Dendritic cell treated with granulocyte-macrophage colony-stimulating factor and Interleukin-4, amounts not matched to agents 40 ng/mL and 50 ng/mL, for 4 days (primary cell): ENCODE measurements around the gene TRIM31.

Source experiments
- H3K27ac Mint-ChIP-seq: one replicate; pipeline ENCODE4 v1.8.0; 2022; ENCODE audit warnings: mild to moderate bottlenecking, mixed read lengths
- H3K27me3 Mint-ChIP-seq: one replicate; pipeline ENCODE4 v1.8.0; 2022; ENCODE audit warnings: mild to moderate bottlenecking, mixed read lengths
- H3K36me3 Mint-ChIP-seq: one replicate; pipeline ENCODE4 v1.8.0; 2022; ENCODE audit warnings: low read depth, mixed read lengths
- H3K4me1 Mint-ChIP-seq: one replicate; pipeline ENCODE4 v1.8.0; 2022; ENCODE audit warnings: low read depth, mixed read lengths
- H3K4me3 Mint-ChIP-seq: one replicate; pipeline ENCODE4 v1.8.0; 2022; ENCODE audit warnings: mild to moderate bottlenecking, moderate library complexity, mixed read lengths
- H3K9me3 Mint-ChIP-seq: one replicate; pipeline ENCODE4 v1.8.0; 2022; ENCODE audit warnings: mixed read lengths
- intact Hi-C: fragments of 100-400 bp; cut with micrococcal nuclease; formaldehyde crosslinking; loops from one replicate; pipeline ENCODE4 v1.15.0; 2022

TRIM31 gene

DNA sequence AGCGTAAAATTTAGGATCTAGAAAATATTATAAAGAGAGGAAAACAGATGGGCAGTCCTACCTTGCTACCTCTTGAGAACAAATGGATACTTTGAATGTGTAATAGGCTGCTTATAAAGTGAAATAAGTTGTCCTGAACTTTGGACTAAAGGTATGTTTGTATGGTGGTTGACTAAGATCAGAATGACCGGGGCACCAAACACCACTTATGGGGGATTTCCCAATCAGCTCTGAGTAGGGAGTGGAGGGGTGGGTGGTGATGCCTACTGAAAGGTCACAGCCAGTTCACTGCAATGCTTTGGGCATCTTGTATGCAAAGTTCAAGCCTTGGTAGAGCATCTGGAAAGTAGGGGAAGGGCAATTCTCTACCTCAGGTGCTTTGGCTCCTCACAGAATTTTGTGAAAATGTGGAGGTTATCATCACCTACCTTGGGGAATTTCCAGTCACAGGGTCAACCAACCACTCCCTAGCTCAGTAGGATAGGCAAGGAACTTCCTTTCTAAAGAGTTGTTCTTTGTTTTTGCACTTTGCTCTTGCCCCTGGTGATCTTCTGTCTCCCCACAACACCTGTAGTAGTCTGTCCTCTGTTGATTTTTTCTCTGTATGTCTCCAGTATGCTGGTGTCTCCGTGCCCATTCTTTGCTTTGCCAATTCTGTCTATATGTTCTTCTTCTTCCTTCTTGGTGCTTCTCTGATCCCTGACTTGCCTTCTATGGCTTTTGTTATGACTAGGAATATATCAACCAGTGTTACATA is at the start of gene TRIM31:
Gene TRIM31, minus strand, starts transcription at position 88 of the 757 bp plus-strand sequence. CDS start 285 bp downstream, outside the sequence.
- no peaks in the 10 kb centered on the region for H3K36me3 Mint-ChIP-seq
- no peak within 1 kb of the TSS for H3K27ac Mint-ChIP-seq
- H3K4me1 Mint-ChIP-seq, result peaks cover 21% of the 10 kb centered on the region
- peaks cover 56% of the 10 kb centered on the region for H3K27me3 Mint-ChIP-seq
- H3K4me3 Mint-ChIP-seq, result no peak within 1 kb of the TSS
- intact Hi-C loops, result no loop called here
- H3K9me3 Mint-ChIP-seq, result no peaks in the 10 kb centered on the region

GRCh38 chr6:30162265-30163089 is 49.6 kb upstream of the TRIM31 start:
- H3K36me3 Mint-ChIP-seq, result no peaks in the 10 kb centered on the region
- intact Hi-C loops, result no loop called here
- no peaks in the 10 kb centered on the region for H3K9me3 Mint-ChIP-seq
- H3K27me3 Mint-ChIP-seq, result peaks cover 15% of the 10 kb centered on the region
- no peak overlapping the region for H3K4me3 Mint-ChIP-seq
- peaks cover 33% of the 10 kb centered on the region for H3K4me1 Mint-ChIP-seq
- no peak overlapping the region for H3K27ac Mint-ChIP-seq

DNA sequence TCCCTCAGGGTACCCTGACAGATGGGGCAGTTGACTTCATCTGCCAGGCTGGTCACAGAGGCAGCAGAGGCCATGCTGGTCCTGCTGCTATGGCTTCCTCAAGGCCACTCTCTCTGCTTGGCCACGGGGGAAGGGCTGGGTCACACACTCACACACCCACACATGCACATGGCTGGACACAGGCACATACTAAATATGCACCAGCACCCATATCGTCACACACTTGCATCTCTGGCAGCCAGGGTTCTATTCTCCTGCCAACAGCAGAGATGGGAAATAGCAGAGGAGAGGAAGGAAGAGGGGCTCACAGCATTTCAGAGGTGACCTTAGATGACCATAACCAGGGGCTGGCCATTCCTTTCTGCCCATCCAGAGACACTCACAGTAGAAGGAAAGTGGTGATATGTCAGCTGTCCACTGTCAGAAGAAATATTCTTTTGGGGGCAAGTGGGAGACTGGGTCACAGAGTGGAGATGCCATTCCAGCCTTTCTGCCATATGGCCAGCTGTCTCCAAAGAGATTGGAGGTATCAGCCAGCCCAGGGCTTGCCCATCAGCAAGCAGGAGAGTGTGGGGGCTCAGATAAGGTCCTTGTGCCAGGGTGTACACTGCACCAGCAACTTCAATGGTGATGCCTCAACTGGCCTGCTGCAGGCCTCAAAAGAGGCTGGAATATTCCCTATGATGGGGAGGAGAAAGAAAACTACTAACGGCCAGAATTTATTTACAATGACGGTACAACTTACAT is 48.1 kb upstream of the TRIM31 start, which contains the start of gene TRIM10:
Gene TRIM10, minus strand, starts transcription at position 427 of the 747 bp plus-strand sequence. Its CDS starts 353 bp downstream, at position 74.
- Mint-ChIP-seq H3K27ac (no peak within 1 kb of the TSS), H3K9me3 (no peaks in the 10 kb centered on the region), H3K36me3 (no peaks in the 10 kb centered on the region), H3K27me3 (peaks cover 10% of the 10 kb centered on the region), H3K4me1 (peaks cover 38% of the 10 kb centered on the region), H3K4me3 (no peak within 1 kb of the TSS)
- intact Hi-C loops, result no loop called here

- Mint-ChIP-seq H3K36me3 (no peaks in the 10 kb centered on the region), H3K4me1 (peaks cover 45% of the 10 kb centered on the region), H3K4me3 (no peak overlapping the region), H3K9me3 (no peaks in the 10 kb centered on the region), H3K27ac (no peak overlapping the region), H3K27me3 (peaks cover 10% of the 10 kb centered on the region)
- intact Hi-C loops, result no loop called here
Observed at GRCh38 chr6:30160008-30160784, 47.3 kb upstream of the TRIM31 start.

GRCh38 chr6:30158475-30159040 is 45.7 kb upstream of the TRIM31 start:
- intact Hi-C loops, result no loop called here
- Mint-ChIP-seq H3K36me3 (no peaks in the 10 kb centered on the region), H3K27me3 (peaks cover 5% of the 10 kb centered on the region), H3K4me3 (no peak overlapping the region), H3K4me1 (peaks cover 47% of the 10 kb centered on the region), H3K27ac (no peak overlapping the region), H3K9me3 (no peaks in the 10 kb centered on the region)

- peaks cover 5% of the 10 kb centered on the region for H3K27me3 Mint-ChIP-seq
- H3K4me3 Mint-ChIP-seq, result no peak overlapping the region
- intact Hi-C loops, result no loop called here
- H3K9me3 Mint-ChIP-seq, result no peaks in the 10 kb centered on the region
- H3K36me3 Mint-ChIP-seq, result no peaks in the 10 kb centered on the region
- no peak overlapping the region for H3K27ac Mint-ChIP-seq
- peaks cover 53% of the 10 kb centered on the region for H3K4me1 Mint-ChIP-seq
Observed at GRCh38 chr6:30157999-30158398, 45.1 kb upstream of the TRIM31 start.

DNA sequence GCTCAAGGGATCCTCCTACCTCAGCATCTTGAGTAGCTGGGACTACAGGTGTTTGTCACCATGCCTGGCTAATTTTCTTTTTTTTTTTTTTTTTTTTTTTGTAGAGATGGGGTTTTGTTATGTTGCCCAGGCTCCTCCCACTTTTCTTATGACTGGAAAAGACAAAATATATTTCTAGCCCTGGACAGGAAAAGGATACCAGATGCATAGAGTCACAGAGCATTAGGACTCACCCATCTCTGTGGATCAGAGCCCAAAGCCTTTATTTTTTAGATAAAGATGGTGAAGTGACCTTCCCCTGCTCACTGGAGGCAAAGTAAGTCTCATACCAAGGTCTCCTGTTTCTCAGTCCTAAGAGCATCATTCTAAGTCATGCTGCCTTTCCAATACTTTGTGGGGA is 44.7 kb upstream of the TRIM31 start:
- Mint-ChIP-seq H3K27me3 (peaks cover 5% of the 10 kb centered on the region), H3K27ac (no peak overlapping the region), H3K9me3 (no peaks in the 10 kb centered on the region), H3K4me3 (no peak overlapping the region), H3K36me3 (no peaks in the 10 kb centered on the region), H3K4me1 (peaks cover 56% of the 10 kb centered on the region)
- intact Hi-C loops, result no loop called here

- Mint-ChIP-seq H3K4me3 (no peak overlapping the region), H3K9me3 (no peaks in the 10 kb centered on the region), H3K27me3 (peaks cover 2% of the 10 kb centered on the region), H3K36me3 (no peaks in the 10 kb centered on the region), H3K27ac (no peak overlapping the region), H3K4me1 (peaks cover 56% of the 10 kb centered on the region)
- intact Hi-C loops, result no loop called here
Observed at GRCh38 chr6:30156774-30157173, 43.9 kb upstream of the TRIM31 start.

DNA sequence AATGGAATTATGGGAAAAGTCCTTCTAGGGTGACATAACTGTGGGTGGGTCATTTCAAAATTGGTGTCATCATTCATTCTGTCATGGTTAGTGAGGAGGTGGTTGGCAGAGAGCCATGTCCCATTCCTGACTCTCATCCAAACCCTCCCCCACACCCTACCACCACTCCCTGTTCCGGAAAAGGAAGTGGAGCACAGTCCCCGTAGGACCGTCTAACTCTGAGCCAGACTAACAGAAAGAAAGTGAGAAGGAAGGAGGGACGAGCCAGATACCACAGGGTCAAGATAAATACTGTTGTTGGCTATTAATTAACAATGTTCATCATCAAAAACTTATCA is 43.3 kb upstream of the TRIM31 start:
- H3K27me3 Mint-ChIP-seq, result peaks cover 2% of the 10 kb centered on the region
- no peak overlapping the region for H3K4me3 Mint-ChIP-seq
- H3K4me1 Mint-ChIP-seq, result peaks cover 61% of the 10 kb centered on the region
- H3K9me3 Mint-ChIP-seq, result no peaks in the 10 kb centered on the region
- H3K36me3 Mint-ChIP-seq, result no peaks in the 10 kb centered on the region
- H3K27ac Mint-ChIP-seq, result no peak overlapping the region
- intact Hi-C loops, result no loop called here

GRCh38 chr6:30155520-30156261 is 42.8 kb upstream of the TRIM31 start:
- intact Hi-C loops, result no loop called here
- H3K27ac Mint-ChIP-seq, result no peak overlapping the region
- peaks cover 57% of the 10 kb centered on the region for H3K4me1 Mint-ChIP-seq
- H3K36me3 Mint-ChIP-seq, result no peaks in the 10 kb centered on the region
- peaks cover 2% of the 10 kb centered on the region for H3K27me3 Mint-ChIP-seq
- H3K4me3 Mint-ChIP-seq, result no peak overlapping the region
- no peaks in the 10 kb centered on the region for H3K9me3 Mint-ChIP-seq

- no peaks in the 10 kb centered on the region for H3K36me3 Mint-ChIP-seq
- H3K9me3 Mint-ChIP-seq, result no peaks in the 10 kb centered on the region
- H3K4me3 Mint-ChIP-seq, result no peak overlapping the region
- H3K27me3 Mint-ChIP-seq, result peaks cover 2% of the 10 kb centered on the region
- no peak overlapping the region for H3K27ac Mint-ChIP-seq
- H3K4me1 Mint-ChIP-seq, result peaks cover 57% of the 10 kb centered on the region
- intact Hi-C loops, result no loop called here
Observed at GRCh38 chr6:30154709-30155519, 42.0 kb upstream of the TRIM31 start.

DNA sequence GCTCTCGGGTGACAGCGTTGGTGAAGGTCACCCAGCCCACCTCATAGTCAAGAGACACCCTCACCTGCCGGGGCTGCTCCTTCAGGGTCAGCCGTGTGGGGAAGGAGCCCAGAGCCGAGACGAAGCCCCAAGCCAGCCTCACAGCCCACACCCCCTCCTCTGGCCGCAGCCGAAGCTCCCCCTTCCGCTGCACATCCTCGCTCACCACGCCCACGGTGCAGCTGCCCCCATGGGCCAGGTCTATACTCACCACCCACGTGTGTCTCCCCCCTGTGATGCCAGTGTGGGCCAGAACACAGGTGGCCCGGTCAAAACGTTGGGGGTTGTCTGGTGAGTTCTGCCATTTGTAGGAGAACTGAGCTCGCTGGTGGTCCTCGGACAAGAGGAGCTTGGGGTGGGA is 41.2 kb upstream of the TRIM31 start:
- no peak overlapping the region for H3K4me3 Mint-ChIP-seq
- H3K36me3 Mint-ChIP-seq, result no peaks in the 10 kb centered on the region
- H3K4me1 Mint-ChIP-seq, result peaks cover 59% of the 10 kb centered on the region
- H3K9me3 Mint-ChIP-seq, result no peaks in the 10 kb centered on the region
- H3K27ac Mint-ChIP-seq, result no peak overlapping the region
- H3K27me3 Mint-ChIP-seq, result peaks cover 2% of the 10 kb centered on the region
- intact Hi-C loops, result no loop called here
